ENCODE results near the gene ROBO1. TPM values are rescaled to one million over a fixed set of nuclear protein-coding genes. Genes with fewer than 3 reads are reported as not detected.

Gene ROBO1
- total RNA-seq, 1 experiment from 2014 or later: 35.5 TPM

GRCh38 chr3:79415356-79415755, 352.4 kb downstream of the ROBO1 start:
- H3K4me1 ChIP-seq (ENCODE audit: insufficient read depth, low read length): no peaks in the 10 kb centered on the region
- BruUV-seq (replicated peaks): no TSS peak
- H3F3A ChIP-seq (ENCODE audit: low read length, unreplicated experiment): no peaks in the 10 kb centered on the region
- ChIA-PET POLR2A (ENCODE audit: unreplicated experiment) (no interaction called here), CTCF (interaction anchor here (0.6 kb wide), 1 partner anchor 12 kb away, joined by 3 read pairs; no protein-coding TSS in a partner anchor)
- H4K20me1 ChIP-seq (ENCODE audit: low read length): no peaks in the 10 kb centered on the region
- H2AFZ ChIP-seq (ENCODE audit: low read length): no peak overlapping the region
- TF ChIP-seq EZH2phosphoT487 (IDR thresholded peaks at IDR 0.05; ENCODE audit: borderline replicate concordance, low read length) (no peak), CTCF (conservative IDR thresholded peaks at IDR 0.05; ENCODE audit: low read depth, low read length) (no peak), EZH2 (IDR thresholded peaks at IDR 0.05; ENCODE audit: low read length, unreplicated experiment) (no peak)
- no peak overlapping the region for H3K9ac ChIP-seq (ENCODE audit: low read length)
- H3K9me2 ChIP-seq (replicated peaks; ENCODE audit: low read length): no peaks in the 10 kb centered on the region
- H3K79me2 ChIP-seq (ENCODE audit: low read length): no peaks in the 10 kb centered on the region
- no peak for ATAC-seq
- intact Hi-C loops (cut with micrococcal nuclease): no loop called here
- H3K9me3 ChIP-seq (ENCODE audit: low read length): no peaks in the 10 kb centered on the region
- H3K36me3 ChIP-seq (ENCODE audit: low read depth, low read length): no peaks in the 10 kb centered on the region
- no peak overlapping the region for H3K27ac ChIP-seq (ENCODE audit: low read length)
- DNase-seq: no peak
- H3K4me3 ChIP-seq (ENCODE audit: low read length): no peak overlapping the region
- no peak overlapping the region for H3K4me2 ChIP-seq (ENCODE audit: low read length)
- peaks cover 29% of the 10 kb centered on the region; the same call in 1 of the 2 replicates for H3K27me3 ChIP-seq (ENCODE audit: low read length)

DNA sequence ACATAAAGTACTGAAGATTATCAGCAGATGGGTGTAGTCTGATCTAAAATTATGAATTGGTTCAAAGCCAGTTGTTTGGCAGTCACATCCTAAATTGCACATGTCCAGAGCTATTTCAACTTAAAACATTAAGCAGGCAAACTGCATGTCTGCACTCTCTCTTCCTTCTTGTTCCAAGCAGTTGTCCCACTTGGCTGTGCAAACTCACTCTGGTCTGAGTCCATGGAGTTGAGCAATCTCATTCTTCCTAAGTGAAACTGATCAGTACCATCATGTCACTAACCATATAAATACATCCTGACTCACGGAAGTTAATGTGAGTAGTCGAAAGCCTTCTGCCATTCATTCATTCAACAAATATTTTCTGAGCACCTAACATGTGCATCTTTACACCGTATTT, 353.0 kb downstream of the ROBO1 start:
- Histone ChIP-seq H4K20me1 (ENCODE audit: low read length) (no peaks in the 10 kb centered on the region), H2AFZ (ENCODE audit: low read length) (no peak overlapping the region), H3K9ac (ENCODE audit: low read length) (no peak overlapping the region), H3K27ac (ENCODE audit: low read length) (no peak overlapping the region), H3K4me1 (ENCODE audit: insufficient read depth, low read length) (no peaks in the 10 kb centered on the region), H3K36me3 (ENCODE audit: low read depth, low read length) (no peaks in the 10 kb centered on the region), H3K27me3 (ENCODE audit: low read length) (peaks cover 29% of the 10 kb centered on the region; the same call in 1 of the 2 replicates), H3K9me3 (ENCODE audit: low read length) (no peaks in the 10 kb centered on the region), H3F3A (ENCODE audit: low read length, unreplicated experiment) (no peaks in the 10 kb centered on the region), H3K4me2 (ENCODE audit: low read length) (no peak overlapping the region), H3K9me2 (replicated peaks; ENCODE audit: low read length) (no peaks in the 10 kb centered on the region), H3K79me2 (ENCODE audit: low read length) (no peaks in the 10 kb centered on the region), H3K4me3 (ENCODE audit: low read length) (no peak overlapping the region)
- TF ChIP-seq EZH2 (IDR thresholded peaks at IDR 0.05; ENCODE audit: low read length, unreplicated experiment): no peak
- TF ChIP-seq EZH2phosphoT487 (IDR thresholded peaks at IDR 0.05; ENCODE audit: borderline replicate concordance, low read length): no peak
- TF ChIP-seq CTCF (conservative IDR thresholded peaks at IDR 0.05; ENCODE audit: low read depth, low read length): no peak
- POLR2A ChIA-PET (ENCODE audit: unreplicated experiment): no interaction called here
- BruUV-seq (replicated peaks): no TSS peak
- intact Hi-C loops (cut with micrococcal nuclease): no loop called here
- ATAC-seq (no peak), DNase-seq (peak; percentile 16)
- CTCF ChIA-PET: interaction anchor here (0.6 kb wide), 1 partner anchor 12 kb away, joined by 3 read pairs; no protein-coding TSS in a partner anchor

- Histone ChIP-seq H3K27ac (ENCODE audit: low read length) (no peak overlapping the region), H3K36me3 (ENCODE audit: low read depth, low read length) (no peaks in the 10 kb centered on the region), H3K9me3 (ENCODE audit: low read length) (no peaks in the 10 kb centered on the region), H3K4me3 (ENCODE audit: low read length) (no peak overlapping the region), H2AFZ (ENCODE audit: low read length) (no peak overlapping the region), H4K20me1 (ENCODE audit: low read length) (no peaks in the 10 kb centered on the region), H3K9ac (ENCODE audit: low read length) (no peak overlapping the region), H3K4me1 (ENCODE audit: insufficient read depth, low read length) (no peaks in the 10 kb centered on the region), H3K9me2 (replicated peaks; ENCODE audit: low read length) (no peaks in the 10 kb centered on the region), H3K4me2 (ENCODE audit: low read length) (no peak overlapping the region), H3F3A (ENCODE audit: low read length, unreplicated experiment) (no peaks in the 10 kb centered on the region), H3K79me2 (ENCODE audit: low read length) (no peaks in the 10 kb centered on the region), H3K27me3 (ENCODE audit: low read length) (peaks cover 29% of the 10 kb centered on the region; the same call in 1 of the 2 replicates)
- intact Hi-C loops (cut with micrococcal nuclease): no loop called here
- no peak for ATAC-seq
- TF ChIP-seq EZH2phosphoT487 (IDR thresholded peaks at IDR 0.05; ENCODE audit: borderline replicate concordance, low read length) (no peak), CTCF (conservative IDR thresholded peaks at IDR 0.05; ENCODE audit: low read depth, low read length) (no peak)
- POLR2A ChIA-PET (ENCODE audit: unreplicated experiment): no interaction called here
- no TSS peak for BruUV-seq (replicated peaks)
- CTCF ChIA-PET: no interaction called here
- no peak for DNase-seq
Observed at GRCh38 chr3:79414035-79414434, 353.8 kb downstream of the ROBO1 start.

All from PC-3 (cell line).